Thyroid gland (tissue), 4 donors: ENCODE data around the gene NGLY1.

Source experiments
- CTCF ChIP-seq, 6 experiments: fragments of 200-600 bp in 3 of 6; fragments of 450-650 bp in 3 of 6; sonication (generic) in 3 of 6; IDR thresholded peaks; one replicate each; pipeline ENCODE4 v1.5.1; 2016 to 2019; ENCODE audit warnings: antibody characterized with exemption in 6 of 6, mild to moderate bottlenecking in 2 of 6, inconsistent platforms in 1 of 6, moderate library complexity in 1 of 6
- POLR2A ChIP-seq, 2 donors: fragments of 450-650 bp; IDR thresholded peaks; one replicate each; pipeline ENCODE4 v1.6.1; 2017; ENCODE audit warnings: antibody characterized with exemption in 2 of 2, mild to moderate bottlenecking in 2 of 2, moderate library complexity in 1 of 2

DNA sequence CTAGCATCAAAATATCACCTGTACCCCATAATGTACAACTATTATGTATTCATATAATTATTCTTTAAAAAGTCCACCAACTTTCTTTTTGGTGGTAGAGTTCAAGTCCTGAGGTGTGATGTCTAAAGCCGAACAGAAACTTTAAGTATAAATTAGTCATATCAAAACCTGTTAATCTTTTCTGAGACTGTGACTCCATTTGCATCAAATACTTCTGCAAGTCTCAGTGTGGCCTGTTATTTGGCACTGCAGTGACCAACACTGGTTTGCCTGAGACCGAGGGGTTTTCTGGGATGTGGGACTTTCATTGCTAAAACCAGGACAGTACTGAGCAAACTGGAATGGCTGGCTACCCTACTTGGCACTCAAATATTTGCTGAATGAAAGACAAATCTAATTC, 7.3 kb downstream of the NGLY1 start:
- TF ChIP-seq CTCF (IDR thresholded peaks at IDR 0.05): no peak
- TF ChIP-seq POLR2A (IDR thresholded peaks at IDR 0.05): no peak
